ENCODE results near the gene GIPC2.
A peak's percentile ranks its signal among the peaks of the same experiment; 100 is the strongest.
"Not testable (repeated sequence)": the region's sequence is repeated elsewhere in the genome, so short reads cannot be mapped to it uniquely, and the experiment has no call there.

GIPC2 gene, protein sequence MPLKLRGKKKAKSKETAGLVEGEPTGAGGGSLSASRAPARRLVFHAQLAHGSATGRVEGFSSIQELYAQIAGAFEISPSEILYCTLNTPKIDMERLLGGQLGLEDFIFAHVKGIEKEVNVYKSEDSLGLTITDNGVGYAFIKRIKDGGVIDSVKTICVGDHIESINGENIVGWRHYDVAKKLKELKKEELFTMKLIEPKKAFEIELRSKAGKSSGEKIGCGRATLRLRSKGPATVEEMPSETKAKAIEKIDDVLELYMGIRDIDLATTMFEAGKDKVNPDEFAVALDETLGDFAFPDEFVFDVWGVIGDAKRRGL

DNA sequence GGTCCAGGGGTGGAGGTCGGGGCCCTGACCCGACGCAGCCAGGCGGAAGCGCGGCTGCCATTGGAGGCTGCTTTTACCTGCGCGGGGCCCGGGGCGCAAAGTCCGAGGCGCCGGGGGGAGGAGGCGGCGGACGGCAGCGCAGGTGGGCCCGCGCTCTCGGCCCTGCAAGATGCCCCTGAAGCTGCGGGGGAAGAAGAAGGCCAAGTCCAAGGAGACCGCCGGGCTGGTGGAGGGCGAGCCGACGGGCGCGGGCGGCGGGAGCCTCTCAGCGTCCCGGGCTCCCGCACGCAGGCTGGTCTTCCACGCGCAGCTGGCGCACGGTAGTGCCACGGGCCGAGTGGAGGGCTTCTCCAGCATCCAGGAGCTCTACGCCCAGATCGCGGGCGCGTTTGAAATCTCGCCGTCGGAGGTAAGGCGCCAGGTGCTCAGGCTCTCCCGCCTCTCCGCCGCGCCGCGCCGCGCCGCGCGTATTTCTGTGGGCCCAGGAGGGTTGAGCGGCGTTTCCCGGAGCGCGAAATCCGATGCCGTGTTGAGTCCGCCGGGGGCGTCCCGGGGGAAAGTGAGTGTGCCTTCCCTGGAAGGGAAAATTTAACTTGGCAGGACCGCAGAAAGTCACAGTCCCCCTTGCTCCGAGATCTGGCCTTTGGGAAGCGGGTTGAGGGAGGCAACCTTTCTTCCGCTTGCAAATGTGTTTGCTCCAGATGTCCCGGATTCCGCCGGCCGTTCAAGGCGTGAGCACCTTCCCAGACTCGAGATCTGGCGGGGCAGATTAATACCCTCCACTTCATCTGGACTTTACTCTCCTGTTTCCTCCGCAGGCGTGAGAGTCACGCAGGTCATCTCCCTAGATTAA is at the start of gene GIPC2:
TSS of gene GIPC2 (plus strand) at position 41 of the 853 bp plus-strand sequence. CDS start at position 170, 129 bp downstream.
- peak; percentile 51 to 62 for DNase-seq

- no peak for DNase-seq
Measured at GRCh38 chr1:77996734-77997133, 49.0 kb upstream of the GIPC2 start.

GRCh38 chr1:78000536-78000935 is 45.2 kb upstream of the GIPC2 start:
- not testable (repeated sequence) for DNase-seq

DNA sequence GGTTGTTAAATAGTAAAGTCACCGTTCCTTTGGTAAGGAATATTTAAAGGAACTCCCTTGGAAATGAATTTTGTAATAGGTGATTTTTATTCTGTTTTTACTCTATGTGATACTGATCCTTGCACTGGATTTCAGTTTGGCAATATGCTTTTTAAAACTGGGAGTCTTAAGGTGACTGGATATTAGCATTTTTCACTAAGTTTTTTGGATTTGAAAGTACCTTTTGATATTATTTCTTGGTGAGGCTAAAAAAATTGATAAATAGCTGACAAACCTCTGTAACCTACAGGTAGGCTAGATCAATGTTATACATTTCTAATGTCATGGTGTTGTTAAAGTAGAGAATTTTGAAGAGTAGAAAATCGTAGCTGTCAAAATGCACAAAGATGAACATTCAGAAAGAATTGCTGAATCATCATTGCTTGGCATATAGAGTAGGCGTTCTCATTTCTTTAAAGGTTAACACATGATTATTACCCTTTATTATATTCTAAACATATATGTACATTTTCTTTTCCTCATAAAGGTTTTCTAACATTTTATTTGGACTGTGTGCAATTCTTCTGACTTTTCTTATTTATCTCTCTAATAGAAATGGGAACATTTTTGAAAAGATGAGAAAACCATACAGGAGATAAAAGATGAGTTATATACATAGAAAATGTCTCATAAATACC is 42.6 kb upstream of the GIPC2 start:
- DNase-seq, result no peak

DNA sequence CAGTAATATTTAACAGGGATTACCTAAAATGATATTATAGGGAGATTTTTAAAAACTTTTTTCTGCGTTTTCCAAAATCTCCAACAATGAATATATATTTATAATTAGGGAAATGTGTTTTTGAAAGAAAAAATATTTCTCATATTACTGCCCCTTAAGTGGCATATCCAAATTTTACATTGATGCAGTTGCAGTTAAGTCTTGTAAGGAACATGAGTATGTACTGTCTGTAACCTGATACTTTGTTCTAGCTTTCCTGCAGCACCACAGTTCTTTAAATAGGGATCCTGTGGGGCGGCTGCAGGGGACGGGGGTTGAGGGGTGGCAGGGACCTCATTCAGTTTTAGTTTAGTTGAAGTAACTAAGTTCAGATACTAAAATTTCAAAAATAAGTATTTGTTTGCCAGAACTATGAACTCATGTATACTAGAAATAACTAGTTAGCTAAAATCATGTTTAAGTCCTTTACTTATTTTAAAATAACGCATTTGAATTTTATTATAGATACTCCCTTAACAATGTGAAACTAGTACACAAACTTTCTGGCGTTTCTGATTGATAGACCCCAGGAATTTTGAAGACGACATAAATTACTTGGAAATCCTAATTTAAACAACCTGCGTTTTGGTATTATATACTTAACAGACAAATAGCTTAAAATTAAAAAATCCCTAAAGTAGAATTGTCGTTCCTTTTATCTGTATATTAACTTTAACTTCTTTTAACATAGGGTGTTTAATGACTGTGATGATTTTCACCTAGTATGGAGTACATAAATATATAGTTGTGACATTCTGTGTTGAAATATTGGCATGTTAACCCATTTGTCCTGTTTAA is 41.7 kb upstream of the GIPC2 start:
- peak; percentile 64 to 67 for DNase-seq

DNA sequence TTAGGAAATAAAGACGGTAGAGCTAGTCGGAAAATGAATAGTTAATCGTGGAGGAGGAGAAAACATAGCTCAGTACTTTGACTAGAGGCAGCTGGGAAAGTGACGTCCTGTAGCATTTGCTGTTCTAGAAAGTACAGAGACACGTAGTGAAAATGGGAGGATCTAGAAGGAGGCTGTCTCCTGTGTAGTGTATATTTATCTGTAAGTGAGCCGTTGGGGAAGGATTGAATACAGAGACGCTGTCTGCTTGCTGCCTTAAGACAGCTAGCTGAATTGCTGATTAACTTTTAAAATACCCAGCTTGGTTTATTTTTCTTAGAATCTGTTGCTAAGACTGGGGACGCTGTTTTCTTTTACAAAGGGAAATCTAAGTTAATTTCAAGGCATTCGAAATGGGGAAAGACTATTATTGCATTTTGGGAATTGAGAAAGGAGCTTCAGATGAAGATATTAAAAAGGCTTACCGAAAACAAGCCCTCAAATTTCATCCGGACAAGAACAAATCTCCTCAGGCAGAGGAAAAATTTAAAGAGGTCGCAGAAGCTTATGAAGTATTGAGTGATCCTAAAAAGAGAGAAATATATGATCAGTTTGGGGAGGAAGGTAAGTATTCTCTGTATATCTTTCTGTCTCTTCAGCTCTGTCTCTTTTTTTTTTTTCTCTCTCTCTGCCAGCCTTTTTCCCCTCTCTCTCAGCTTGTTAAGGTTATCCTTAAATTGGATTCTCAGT is 40.9 kb upstream of the GIPC2 start, which contains the start of gene DNAJB4:
TSS of gene DNAJB4 (plus strand) at position 221 of the 729 bp plus-strand sequence. CDS start at position 393, 172 bp downstream.
- DNase-seq, result peak; percentile 34 to 40

- DNase-seq, result no peak
Measured at GRCh38 chr1:78005448-78005722, 40.4 kb upstream of the GIPC2 start.

DNA sequence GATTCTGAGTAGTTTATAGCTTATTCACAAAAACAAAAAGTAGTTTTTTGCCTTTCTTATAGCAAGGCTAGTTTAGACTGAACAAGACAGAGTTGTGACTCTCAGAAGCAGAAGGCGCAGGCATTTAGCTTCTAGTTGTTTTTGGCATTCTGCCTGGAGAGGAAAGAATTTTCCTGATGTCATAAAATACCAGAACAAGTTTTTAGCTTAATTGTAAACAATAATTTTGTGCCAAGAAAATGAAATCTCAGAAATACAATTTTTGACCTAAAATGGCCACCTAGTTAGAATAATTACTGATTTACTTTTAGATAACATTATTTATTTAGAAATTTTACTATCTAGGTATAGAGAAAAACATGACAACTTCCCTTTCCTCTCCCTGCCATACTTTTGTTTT is 40.0 kb upstream of the GIPC2 start:
- DNase-seq, result no peak

GRCh38 chr1:78006521-78006920 is 39.2 kb upstream of the GIPC2 start:
- no peak for DNase-seq

- no peak for DNase-seq
Measured at GRCh38 chr1:78007677-78008341, 38.0 kb upstream of the GIPC2 start.

- DNase-seq, result no peak
Measured at GRCh38 chr1:78009276-78009675, 36.5 kb upstream of the GIPC2 start.

DNA sequence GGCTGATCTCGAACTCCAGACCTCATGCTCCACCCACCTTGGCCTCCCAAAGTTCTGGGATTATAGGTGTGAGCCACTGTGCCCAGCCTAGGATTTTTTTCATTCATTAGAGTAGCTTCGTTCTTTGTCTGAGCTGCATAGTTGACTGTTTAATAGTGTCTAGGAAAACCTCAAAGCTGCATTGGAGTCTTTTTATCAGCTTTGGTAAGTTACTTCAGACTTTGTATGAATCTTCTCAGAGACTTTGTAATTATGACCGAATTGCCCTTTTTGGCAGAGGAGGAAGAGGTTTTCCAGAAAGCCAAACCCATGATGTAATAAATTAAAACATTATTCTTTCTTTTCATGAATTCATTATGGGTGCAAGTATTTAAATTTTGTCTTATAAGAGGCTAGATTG is 35.9 kb upstream of the GIPC2 start:
- no peak for DNase-seq

DNA sequence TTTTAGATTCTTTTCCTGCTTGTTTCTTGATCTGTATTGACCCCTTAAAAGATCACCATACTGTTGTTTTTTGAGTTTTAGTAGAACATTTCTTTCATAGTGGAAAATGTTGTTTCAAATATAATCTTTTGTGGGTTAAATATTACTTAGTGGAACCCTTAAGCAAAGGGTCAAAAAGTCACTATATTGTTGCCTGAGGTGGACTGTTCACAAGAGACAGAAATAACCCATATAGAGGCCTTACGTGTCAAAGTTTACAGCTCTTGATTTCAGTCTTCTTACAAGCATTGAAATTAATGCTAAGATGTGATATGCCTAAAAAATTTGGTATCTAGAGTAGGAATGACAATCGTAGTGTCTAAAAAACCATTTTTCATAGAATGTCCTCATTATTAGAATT is 34.7 kb upstream of the GIPC2 start:
- no peak for DNase-seq

DNA sequence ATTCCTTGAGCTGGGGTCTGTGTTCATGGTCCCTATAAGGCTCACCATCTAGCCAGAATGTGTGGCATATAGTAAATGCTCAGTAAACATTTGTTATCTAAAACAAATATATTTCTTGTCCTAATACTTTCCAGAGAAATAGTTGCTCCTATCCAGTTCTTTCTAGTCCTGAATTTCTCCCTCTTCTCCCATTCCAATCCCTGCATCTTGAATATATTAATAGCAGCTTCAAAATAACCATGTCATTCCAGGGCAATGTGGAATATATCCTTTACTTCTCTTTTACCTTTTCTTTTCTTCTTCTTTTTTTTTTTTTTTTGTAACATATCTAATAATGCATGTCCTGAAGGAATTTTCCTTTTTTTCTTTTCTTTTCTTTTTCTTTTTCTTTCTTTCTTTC is 30.6 kb upstream of the GIPC2 start:
- no peak for DNase-seq

DNA sequence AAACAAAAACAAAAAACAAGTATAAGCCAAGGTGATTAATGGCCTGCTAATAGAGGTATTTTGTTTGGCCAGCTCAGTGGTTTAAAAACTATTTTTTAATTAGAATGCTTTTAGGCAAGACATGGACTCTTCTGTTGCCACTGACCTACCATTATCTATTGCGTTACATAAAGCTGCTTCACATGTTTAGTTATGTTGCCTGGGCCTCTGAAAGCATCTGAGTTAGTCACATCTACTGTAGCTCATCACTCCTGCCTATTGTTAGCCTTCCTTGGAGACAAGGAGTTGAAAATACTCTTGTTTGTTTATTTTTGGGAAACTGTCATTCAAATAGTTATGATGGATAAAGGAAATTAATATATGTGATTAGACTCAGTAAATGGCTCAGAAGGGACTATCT is 26.7 kb upstream of the GIPC2 start:
- no peak for DNase-seq

GRCh38 chr1:78021134-78021533 is 24.6 kb upstream of the GIPC2 start:
- not testable (repeated sequence) for DNase-seq

DNA sequence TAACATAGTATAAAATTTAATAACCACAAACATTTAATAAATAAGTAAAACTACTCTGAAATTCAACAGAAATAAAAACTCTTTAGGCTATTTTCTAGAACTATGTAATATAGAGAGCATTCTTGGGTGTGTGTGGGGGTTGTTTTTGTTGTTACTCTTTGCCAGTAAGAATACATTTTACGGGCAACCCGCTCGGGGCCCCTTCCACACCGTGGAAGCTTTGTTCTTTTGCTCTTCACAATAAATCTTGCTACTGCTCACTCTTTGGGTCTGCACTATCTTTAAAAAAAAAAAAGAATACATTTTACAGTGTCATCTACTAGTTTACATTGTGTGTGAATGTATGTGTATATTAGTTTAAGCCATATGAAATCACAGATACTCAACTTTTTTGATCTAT is 16.0 kb upstream of the GIPC2 start:
- no peak for DNase-seq

- no peak for DNase-seq
Measured at GRCh38 chr1:78032996-78033796, 12.6 kb upstream of the GIPC2 start.

GRCh38 chr1:78033797-78034172 is 12.0 kb upstream of the GIPC2 start:
- DNase-seq, result no peak

GRCh38 chr1:78035121-78035520 is 10.6 kb upstream of the GIPC2 start:
- DNase-seq, result no peak

DNA sequence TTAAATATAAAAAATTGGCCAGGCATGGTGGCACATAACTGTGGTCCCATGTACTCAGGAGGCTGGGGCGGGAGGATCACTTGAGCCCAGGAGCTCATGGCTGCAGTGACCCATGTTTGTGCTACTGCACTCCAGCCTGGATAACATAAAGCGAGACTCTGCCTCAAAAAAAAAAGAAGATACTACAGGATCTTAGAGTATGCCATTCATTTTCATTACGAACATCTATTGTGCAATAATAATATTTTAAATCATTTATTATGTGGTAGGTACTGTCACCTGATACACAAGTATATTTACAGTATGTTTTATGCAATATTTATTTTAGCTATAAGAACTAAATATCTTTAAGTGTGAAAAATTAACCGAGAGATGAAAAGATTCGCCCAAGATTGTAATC is 9.3 kb upstream of the GIPC2 start:
- DNase-seq, result no peak

Measured in activated T-cell treated with anti-CD3 and anti-CD28 coated beads, Interleukin-2, amount 50 U/mL, for 48 hours (primary cell).